Trophoblast cell (in vitro differentiated cells and primary cell): Measurements from ENCODE around the gene FUOM.
"Not testable (repeated sequence)": the region's sequence is repeated elsewhere in the genome, so short reads cannot be mapped to it uniquely, and the experiment has no call there.

Source experiments
- DNase-seq, 2 donors: peaks; one replicate each; pipeline ENCODE4 v3.0.0-alpha.2; 2016
- H2AFZ ChIP-seq: 2 replicates; pipeline ENCODE4 v1.6.1; 2013; ENCODE audit warnings: low read length, moderate library complexity, mild to moderate bottlenecking; ENCODE audit not compliant: insufficient read depth, poor library complexity
- H2AK5ac ChIP-seq: 2 replicates; pipeline ENCODE4 v1.6.1; 2013; ENCODE audit warnings: mild to moderate bottlenecking, low read length
- H2BK120ac ChIP-seq: 2 replicates; pipeline ENCODE4 v1.6.1; 2013; ENCODE audit warnings: low read length, mild to moderate bottlenecking, moderate library complexity; ENCODE audit not compliant: insufficient read depth, poor library complexity
- H2BK12ac ChIP-seq: 2 replicates; pipeline ENCODE4 v1.6.1; 2013; ENCODE audit warnings: mild to moderate bottlenecking, low read length, moderate library complexity
- H2BK5ac ChIP-seq: 2 replicates; pipeline ENCODE4 v1.6.1; 2013; ENCODE audit warnings: low read length, low read depth, moderate library complexity, mild to moderate bottlenecking; ENCODE audit not compliant: poor library complexity
- H3K14ac ChIP-seq: 2 replicates; pipeline ENCODE4 v1.6.1; 2013; ENCODE audit warnings: mild to moderate bottlenecking, low read length
- H3K18ac ChIP-seq: 2 replicates; pipeline ENCODE4 v1.6.1; 2013; ENCODE audit warnings: mild to moderate bottlenecking, low read length
- H3K23ac ChIP-seq: 2 replicates; pipeline ENCODE4 v1.6.1; 2013; ENCODE audit warnings: low read length
- H3K27ac ChIP-seq: 2 replicates; pipeline ENCODE4 v1.5.1; 2013; ENCODE audit warnings: low read depth, mild to moderate bottlenecking, inconsistent platforms, low read length, moderate library complexity
- H3K27me3 ChIP-seq: 2 replicates; pipeline ENCODE4 v1.6.1; 2013; ENCODE audit warnings: inconsistent platforms, mild to moderate bottlenecking, low read length, moderate library complexity; ENCODE audit not compliant: insufficient read depth
- H3K36me3 ChIP-seq, 2 experiments: 1 replicate in 1 of 2; 2 replicates in 1 of 2; pipeline ENCODE4 v1.6.1; 2013; ENCODE audit warnings: low read length in 2 of 2, mild to moderate bottlenecking in 2 of 2, moderate library complexity in 1 of 2; ENCODE audit not compliant: insufficient read depth in 2 of 2, control insufficient read depth in 1 of 2
- H3K4ac ChIP-seq: 2 replicates; pipeline ENCODE4 v1.6.1; 2013; ENCODE audit warnings: low read depth, mild to moderate bottlenecking, low read length, moderate library complexity
- H3K4me1 ChIP-seq, 2 experiments: 1 replicate in 1 of 2; 2 replicates in 1 of 2; pipeline ENCODE4 v1.6.1; 2013; ENCODE audit warnings: low read length in 2 of 2, mild to moderate bottlenecking in 2 of 2, moderate library complexity in 1 of 2; ENCODE audit not compliant: insufficient read depth in 2 of 2, control insufficient read depth in 1 of 2
- H3K4me2 ChIP-seq: 2 replicates; pipeline ENCODE4 v1.6.1; 2013; ENCODE audit warnings: inconsistent platforms, mild to moderate bottlenecking, low read length, moderate library complexity
- H3K4me3 ChIP-seq: 2 replicates; pipeline ENCODE4 v1.5.1; 2013; ENCODE audit warnings: mild to moderate bottlenecking, low read depth, low read length, inconsistent platforms
- H3K79me1 ChIP-seq: one replicate; pipeline ENCODE4 v1.6.1; 2013; ENCODE audit warnings: low read length
- H3K79me2 ChIP-seq: 2 replicates; pipeline ENCODE4 v1.6.1; 2013; ENCODE audit warnings: low read length, mild to moderate bottlenecking; ENCODE audit not compliant: control insufficient read depth, insufficient read depth, poor library complexity
- H3K9ac ChIP-seq: 2 replicates; pipeline ENCODE4 v1.6.1; 2013; ENCODE audit warnings: mild to moderate bottlenecking, low read length
- H3K9me3 ChIP-seq: 2 replicates; pipeline ENCODE4 v1.6.1; 2013; ENCODE audit warnings: low read depth, mild to moderate bottlenecking, control low read depth, inconsistent platforms, low read length; ENCODE audit not compliant: insufficient read depth
- H4K12ac ChIP-seq: 2 replicates; pipeline ENCODE4 v1.6.1; 2013; ENCODE audit warnings: low read depth, mild to moderate bottlenecking, low read length, moderate library complexity
- H4K8ac ChIP-seq: 2 replicates; pipeline ENCODE4 v1.6.1; 2013; ENCODE audit warnings: low read depth, mild to moderate bottlenecking, low read length, moderate library complexity
- H4K91ac ChIP-seq: one replicate; pipeline ENCODE4 v1.6.1; 2013; ENCODE audit warnings: low read depth, mild to moderate bottlenecking, low read length, moderate library complexity
- WGBS: extraction: QIAGEN DNeasy Blood & Tissue Kit; methylation state at CpG from one replicate; pipeline ENCODE4 v1.1.7; 2013; ENCODE audit warnings: missing lambda C conversion rate; ENCODE audit not compliant: insufficient read length, insufficient coverage; ENCODE audit errors: extremely low coverage; 5-methylcytosine and 5-hydroxymethylcytosine counted together

Gene FUOM

GRCh38 chr10:133377025-133377817 is 19.4 kb upstream of the FUOM start:
- H3K4me3 ChIP-seq = no peak overlapping the region
- H3K27ac ChIP-seq = no peak overlapping the region
- no peak for DNase-seq
- H3K79me2 ChIP-seq = peaks cover 4% of the 10 kb centered on the region
- H2BK5ac ChIP-seq = no peak overlapping the region
- H3K9ac ChIP-seq = no peak overlapping the region
- no CpG with 5 or more reads among the region's 30 CpGs for WGBS
- peaks cover 7 to 8% of the 10 kb centered on the region in 2 experiments for H3K4me1 ChIP-seq
- no peak overlapping the region for H2AFZ ChIP-seq
- H3K4me2 ChIP-seq = no peak overlapping the region
- H4K91ac ChIP-seq = no peak overlapping the region
- no peak overlapping the region for H3K14ac ChIP-seq
- no peak overlapping the region for H2AK5ac ChIP-seq
- no peaks in the 10 kb centered on the region for H3K36me3 ChIP-seq
- peaks cover 8% of the 10 kb centered on the region for H3K27me3 ChIP-seq
- no peak overlapping the region for H3K18ac ChIP-seq
- H4K12ac ChIP-seq = no peak overlapping the region
- no peak overlapping the region for H2BK12ac ChIP-seq
- H4K8ac ChIP-seq = no peak overlapping the region
- H3K23ac ChIP-seq = no peak overlapping the region
- no peak overlapping the region for H2BK120ac ChIP-seq
- H3K9me3 ChIP-seq = peaks cover 6% of the 10 kb centered on the region
- no peak overlapping the region for H3K4ac ChIP-seq
- H3K79me1 ChIP-seq = peaks cover 2% of the 10 kb centered on the region

GRCh38 chr10:133376183-133376582 is 18.4 kb upstream of the FUOM start:
- not testable (repeated sequence) for H2BK12ac ChIP-seq, H3K18ac ChIP-seq, H2AK5ac ChIP-seq, H2BK120ac ChIP-seq, H3K27ac ChIP-seq, H3K23ac ChIP-seq, H4K8ac ChIP-seq, H3K4me2 ChIP-seq, H3K79me1 ChIP-seq, H3K14ac ChIP-seq, H3K4ac ChIP-seq, H2BK5ac ChIP-seq, DNase-seq, H4K91ac ChIP-seq, H3K79me2 ChIP-seq, H3K27me3 ChIP-seq, H3K4me3 ChIP-seq, H4K12ac ChIP-seq, H3K9ac ChIP-seq, H3K9me3 ChIP-seq, H3K36me3 ChIP-seq, H2AFZ ChIP-seq
- H3K4me1 ChIP-seq = peaks cover 9 to 11% of the 10 kb centered on the region in 2 experiments
- WGBS = no CpG with 5 or more reads among the region's 5 CpGs

- Histone ChIP-seq H3K79me2 (peaks cover 4% of the 10 kb centered on the region), H3K36me3 (peaks cover 3 to 8% of the 10 kb centered on the region in 2 experiments), H2BK12ac (no peak overlapping the region), H3K9me3 (peaks cover 6% of the 10 kb centered on the region), H3K27ac (no peak overlapping the region), H3K4ac (no peak overlapping the region), H3K4me3 (no peak overlapping the region), H4K8ac (no peak overlapping the region), H3K79me1 (peaks cover 2% of the 10 kb centered on the region), H3K18ac (no peak overlapping the region), H3K27me3 (peaks cover 8% of the 10 kb centered on the region), H3K14ac (no peak overlapping the region), H3K9ac (no peak overlapping the region), H2BK5ac (no peak overlapping the region), H2AFZ (no peak overlapping the region), H3K4me1 (peaks cover 9 to 11% of the 10 kb centered on the region in 2 experiments), H3K4me2 (no peak overlapping the region), H2AK5ac (no peak overlapping the region), H4K91ac (no peak overlapping the region), H4K12ac (no peak overlapping the region), H3K23ac (no peak overlapping the region), H2BK120ac (no peak overlapping the region)
- no CpG with 5 or more reads among the region's 12 CpGs for WGBS
- no peak for DNase-seq
These were observed 17.7 kb upstream of the FUOM start for GRCh38 chr10:133375357-133376115.

- WGBS = no CpG with 5 or more reads among the region's 89 CpGs
- Histone ChIP-seq H3K36me3 (peaks cover 23 to 28% of the 10 kb centered on the region in 2 experiments), H3K4me1 (peaks cover 5 to 11% of the 10 kb centered on the region in 2 experiments), H4K8ac (peak within 1 kb of the TSS; percentile 92), H4K12ac (peak within 1 kb of the TSS; percentile 32), H3K79me1 (peaks cover 2% of the 10 kb centered on the region), H3K14ac (peak within 1 kb of the TSS; percentile 95), H3K4me2 (peak within 1 kb of the TSS; percentile 64), H3K79me2 (peaks cover 2% of the 10 kb centered on the region), H3K4ac (peak within 1 kb of the TSS; percentile 81), H2BK12ac (no peak within 1 kb of the TSS), H4K91ac (peak within 1 kb of the TSS; percentile 89), H2BK120ac (no peak within 1 kb of the TSS), H3K18ac (peak within 1 kb of the TSS; percentile 97), H3K9me3 (peaks cover 5% of the 10 kb centered on the region), H2AFZ (peak within 1 kb of the TSS; percentile 84), H3K23ac (no peak within 1 kb of the TSS), H3K27me3 (peaks cover 8% of the 10 kb centered on the region), H2AK5ac (no peak within 1 kb of the TSS), H3K9ac (peak within 1 kb of the TSS; percentile 97), H3K4me3 (peak within 1 kb of the TSS; percentile 96), H2BK5ac (no peak within 1 kb of the TSS), H3K27ac (no peak within 1 kb of the TSS)
- DNase-seq = peak; percentile 93 to 97
These were observed 15.6 kb upstream of the FUOM start, which contains the start of gene ECHS1 for GRCh38 chr10:133373174-133374090. TSS of gene ECHS1 (minus strand) at chr10:133373354. CDS start at chr10:133373333, 21 bp downstream.
